Stimulated activated memory B cell treated with anti-CD40 and anti-IgM and Interleukin-4, amounts not matched to agents 10 μg/mL and 1 μg/mL and 100 μg/mL, for 72 hours (primary cell): Measurements from ENCODE around the gene BPIFB3.
"Not testable (repeated sequence)": the region's sequence is repeated elsewhere in the genome, so short reads cannot be mapped to it uniquely, and the experiment has no call there.

Source experiments
- ATAC-seq: fragments of 150-1000 bp; cut with Tn5 transposase; 2 replicates; pipeline ENCODE4 v1.10.0; 2021
- H3K27ac Mint-ChIP-seq: one replicate; pipeline ENCODE4 v1.8.0; 2022; ENCODE audit warnings: mild to moderate bottlenecking, mixed read lengths
- H3K27me3 Mint-ChIP-seq: one replicate; pipeline ENCODE4 v1.8.0; 2022; ENCODE audit warnings: mixed read lengths
- H3K36me3 Mint-ChIP-seq: one replicate; pipeline ENCODE4 v1.8.0; 2022; ENCODE audit warnings: mixed read lengths
- H3K4me1 Mint-ChIP-seq: one replicate; pipeline ENCODE4 v1.8.0; 2022; ENCODE audit warnings: mixed read lengths
- H3K4me3 Mint-ChIP-seq: one replicate; pipeline ENCODE4 v1.8.0; 2022; ENCODE audit warnings: mild to moderate bottlenecking, moderate library complexity, mixed read lengths
- H3K9me3 Mint-ChIP-seq: one replicate; pipeline ENCODE4 v1.8.0; 2022; ENCODE audit warnings: mixed read lengths

BPIFB3 gene

GRCh38 chr20:33122297-33122696 is 68.6 kb downstream of the BPIFB3 start:
- not testable (repeated sequence) for H3K27ac Mint-ChIP-seq, H3K4me1 Mint-ChIP-seq, H3K36me3 Mint-ChIP-seq, H3K9me3 Mint-ChIP-seq, H3K4me3 Mint-ChIP-seq, ATAC-seq
- H3K27me3 Mint-ChIP-seq: peaks cover 63% of the 10 kb centered on the region
